T-cell (primary cell): ENCODE measurements around the gene ARMC12. TPM values are rescaled to one million over a fixed set of nuclear protein-coding genes. Genes with fewer than 3 reads are reported as not detected.
A peak's percentile ranks its signal among the peaks of the same experiment; 100 is the strongest.
"Not testable (repeated sequence)": the region's sequence is repeated elsewhere in the genome, so short reads cannot be mapped to it uniquely, and the experiment has no call there.

Experiments
- ATAC-seq, 4 experiments: fragments of 200-7000 bp in 3 of 4; fragments of 150-1000 bp in 1 of 4; cut with Tn5 transposase; replicated peaks in 1 of 4; 1 replicate in 3 of 4; 2 replicates in 1 of 4; pipeline ENCODE4 v1.10.0; 2021; ENCODE audit warnings: moderate library complexity in 3 of 4, mild to moderate bottlenecking in 2 of 4, moderate number of reproducible peaks in 1 of 4
- CTCF ChIA-PET, 2 donors: fragments of 300-600 bp; sonication (Branson Sonifier 250); formaldehyde crosslinking; loops; one replicate each; lab custom pipeline; 2022; ENCODE audit warnings: antibody characterized with exemption in 2 of 2; lab: Charles Lee
- POLR2A ChIA-PET, 2 donors: fragments of 300-600 bp; sonication (Branson Sonifier 250); formaldehyde crosslinking; loops; one replicate each; lab custom pipeline; 2022; ENCODE audit warnings: antibody characterized with exemption in 2 of 2; lab: Charles Lee
- DNase-seq, 35 experiments: peaks; one replicate each; pipeline versions ENCODE4 v3.0.0 to v3.0.0-alpha.2; 2013 to 2023
- H3K27ac ChIP-seq: one replicate; pipeline ENCODE4 v1.5.1; 2013; ENCODE audit warnings: low read length
- H3K27me3 ChIP-seq, 2 experiments: replicated peaks in 1 of 2; 1 replicate in 1 of 2; 2 replicates in 1 of 2; pipeline versions ENCODE4 v1.6.1 to v1.7.0; 2013; ENCODE audit warnings: low read length in 1 of 2, mixed read lengths in 1 of 2; ENCODE audit not compliant: control insufficient read depth in 2 of 2, insufficient read depth in 2 of 2; ENCODE audit errors: extremely low read depth in 1 of 2
- H3K36me3 ChIP-seq, 2 donors: 1 replicate in 1 of 2; 2 replicates in 1 of 2; pipeline versions ENCODE4 v1.6.1 to v1.7.0; 2013; ENCODE audit warnings: low read length in 1 of 2; ENCODE audit not compliant: control insufficient read depth in 2 of 2, insufficient read depth in 1 of 2; ENCODE audit errors: extremely low read depth in 1 of 2
- H3K4me1 ChIP-seq, 2 experiments: 1 replicate in 1 of 2; 2 replicates in 1 of 2; pipeline versions ENCODE4 v1.6.1 to v1.7.0; 2013; ENCODE audit warnings: low read length in 2 of 2, mixed read lengths in 1 of 2; ENCODE audit not compliant: insufficient read depth in 2 of 2, control insufficient read depth in 1 of 2; ENCODE audit errors: extremely low read depth in 1 of 2
- H3K4me3 ChIP-seq, 2 donors: 1 replicate in 1 of 2; 2 replicates in 1 of 2; pipeline versions ENCODE4 v1.5.1 to v1.7.0; 2013; ENCODE audit warnings: mild to moderate bottlenecking in 2 of 2, low read length in 1 of 2, moderate library complexity in 1 of 2; ENCODE audit not compliant: control insufficient read depth in 1 of 2; ENCODE audit errors: extremely low read depth in 1 of 2
- H3K9me3 ChIP-seq: 2 replicates; pipeline ENCODE4 v1.7.0; 2013
- H3K27ac Mint-ChIP-seq, 2 donors: one replicate each; pipeline ENCODE4 v1.8.0; 2020 to 2021; ENCODE audit warnings: mild to moderate bottlenecking in 2 of 2, mixed read lengths in 2 of 2
- H3K27me3 Mint-ChIP-seq, 2 donors: one replicate each; pipeline ENCODE4 v1.8.0; 2021 to 2022; ENCODE audit warnings: mixed read lengths in 2 of 2
- H3K36me3 Mint-ChIP-seq: one replicate; pipeline ENCODE4 v1.8.0; 2021; ENCODE audit warnings: mixed read lengths
- H3K4me1 Mint-ChIP-seq, 3 donors: one replicate each; pipeline ENCODE4 v1.8.0; 2020 to 2022; ENCODE audit warnings: mixed read lengths in 3 of 3, mild to moderate bottlenecking in 1 of 3
- H3K4me3 Mint-ChIP-seq, 3 donors: one replicate each; pipeline ENCODE4 v1.8.0; 2020 to 2022; ENCODE audit warnings: mild to moderate bottlenecking in 3 of 3, mixed read lengths in 3 of 3, moderate library complexity in 3 of 3
- H3K9me3 Mint-ChIP-seq, 3 donors: one replicate each; pipeline ENCODE4 v1.8.0; 2020 to 2022; ENCODE audit warnings: mixed read lengths in 3 of 3
- WGBS: methylation state at CpG from one replicate; pipeline ENCODE4 v1.1.5; 2013; ENCODE audit warnings: missing lambda C conversion rate; ENCODE audit not compliant: insufficient coverage; 5-methylcytosine and 5-hydroxymethylcytosine counted together
- total RNA-seq, 35 experiments: library from RNA in 6 of 35; stranded (reverse) in 6 of 35; fragments of 120-200 nt in 1 of 35; gene quantifications; one replicate each; pipeline versions ENCODE4 v1.2.1 to v1.2.4 and lab custom pipeline; 2013 to 2026

ARMC12 gene, protein sequence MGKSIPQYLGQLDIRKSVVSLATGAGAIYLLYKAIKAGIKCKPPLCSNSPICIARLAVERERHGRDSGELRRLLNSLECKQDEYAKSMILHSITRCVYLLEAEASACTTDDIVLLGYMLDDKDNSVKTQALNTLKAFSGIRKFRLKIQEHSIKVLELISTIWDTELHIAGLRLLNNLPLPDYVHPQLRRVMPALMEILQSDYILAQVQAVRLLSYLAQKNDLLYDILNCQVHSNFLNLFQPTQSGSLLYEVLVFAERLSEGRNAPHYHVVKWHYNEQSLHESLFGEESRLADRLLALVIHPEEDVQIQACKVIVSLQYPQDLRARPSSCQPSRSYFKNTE
- 1 to 10 TPM in 2 of 5 donors, under 1 TPM in 3; 0.63 to 1.8 (median 0.90) TPM for total RNA-seq
- 0.61 TPM for total RNA-seq (2013)
- total RNA-seq (lab: John Stamatoyannopoulos, UW): 0.16 to 1.5 (median 0.92) reads per million in 29 experiments

DNA sequence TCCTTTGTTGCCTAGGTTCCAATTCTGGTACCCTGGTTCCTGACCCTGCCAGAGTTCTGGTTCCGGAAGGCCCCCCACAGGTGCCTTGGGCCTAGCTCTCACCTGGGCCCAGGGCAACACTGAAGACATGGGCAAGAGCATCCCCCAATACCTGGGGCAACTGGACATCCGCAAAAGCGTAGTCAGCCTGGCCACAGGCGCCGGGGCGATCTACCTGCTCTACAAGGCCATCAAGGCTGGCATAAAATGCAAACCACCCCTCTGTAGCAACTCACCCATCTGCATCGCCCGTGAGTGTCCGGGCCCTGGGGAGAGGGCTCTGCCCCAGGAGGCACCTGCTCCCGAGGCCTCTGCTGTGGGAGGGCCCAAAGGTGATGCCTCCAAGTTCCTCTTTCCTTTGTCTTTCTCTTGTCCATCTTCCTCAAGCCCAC lies at the start of gene ARMC12:
Gene ARMC12 (plus strand): TSS at position 51 of the 431 bp plus-strand sequence. CDS start 77 bp downstream, at position 128.
- POLR2A ChIA-PET: interaction anchor here (0.6 to 1.3 kb wide), 3 partner anchors 54 to 146 kb away, joined by 3 to 7 read pairs (median 3); no protein-coding TSS in a partner anchor
- Histone ChIP-seq H3K27ac (peak within 1 kb of the TSS; percentile 31), H3K36me3 (no peaks in the 10 kb centered on the region), H3K9me3 (no peaks in the 10 kb centered on the region), H3K27me3 (no peaks in the 10 kb centered on the region), H3K4me1 (peaks cover 15 to 55% of the 10 kb centered on the region in 2 experiments), H3K4me3 (no peak within 1 kb of the TSS)
- no peak for ATAC-seq
- H3K4me3 Mint-ChIP-seq: peak within 1 kb of the TSS in 1 of 3 donors; percentile 60
- no peaks in the 10 kb centered on the region for H3K9me3 Mint-ChIP-seq
- H3K36me3 Mint-ChIP-seq: no peaks in the 10 kb centered on the region
- peaks cover 49 to 55% (median 52%) of the 10 kb centered on the region in 3 donors for H3K4me1 Mint-ChIP-seq
- H3K27ac Mint-ChIP-seq: peak within 1 kb of the TSS; percentile 79 to 90
- WGBS: 99% methylated on average over 8 of the region's 10 CpGs
- no peak for DNase-seq
- CTCF ChIA-PET: interaction anchor here (0.5 to 3.5 kb wide), 53 partner anchors 9 to 1015 kb away, joined by 3 to 51 read pairs (median 4); partner anchors contain the start of gene FKBP5 (in 1 of the 2)
- H3K27me3 Mint-ChIP-seq: no peaks in the 10 kb centered on the region

- H3K27ac ChIP-seq: peak overlapping the region; percentile 51
Observed at GRCh38 chr6:35687658-35688604, 48.9 kb upstream of the ARMC12 start.

DNA sequence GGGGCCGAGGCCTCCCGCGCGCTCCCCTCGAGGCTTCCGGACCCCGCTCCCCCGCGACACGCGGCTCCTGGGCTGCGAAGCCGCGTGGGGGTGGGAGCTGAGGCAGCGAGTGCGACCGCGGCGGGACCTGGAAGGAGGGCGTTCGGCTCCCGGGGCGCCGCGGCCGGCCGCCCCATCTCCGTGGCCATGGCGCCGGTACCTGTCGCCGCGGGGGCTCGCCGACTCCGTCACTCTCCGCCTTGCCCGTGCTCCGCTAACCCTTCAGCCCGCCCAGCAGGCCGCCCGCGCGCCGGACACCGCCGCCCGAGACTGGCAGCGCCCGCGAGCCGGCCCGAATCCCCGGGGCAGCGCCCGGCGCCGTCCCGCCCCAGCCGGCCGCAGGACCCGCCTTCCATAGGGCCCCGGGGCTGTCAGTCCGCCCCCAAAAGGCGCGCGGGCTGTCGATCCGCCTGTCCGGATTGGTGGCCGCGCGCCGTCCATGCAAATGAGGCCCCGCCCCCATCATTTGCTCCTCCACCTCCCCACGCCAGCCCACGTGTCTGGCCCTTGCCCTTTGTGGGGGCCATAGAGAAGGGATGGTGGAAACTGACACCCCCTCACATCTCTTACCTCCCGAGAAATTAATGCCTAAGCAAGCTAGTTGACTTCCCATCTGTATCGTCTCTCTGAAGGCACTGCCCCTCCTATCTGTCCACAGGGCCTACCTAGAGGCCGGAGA lies 48.1 kb upstream of the ARMC12 start, which contains the start of gene FKBP5:
Gene FKBP5 (minus strand): TSS at position 311 of the 718 bp plus-strand sequence. CDS start 46,091 bp downstream, outside the sequence.
- Histone ChIP-seq H3K27ac (peak within 1 kb of the TSS; percentile 53), H3K9me3 (no peaks in the 10 kb centered on the region), H3K4me3 (peak within 1 kb of the TSS; percentile 74 to 88), H3K27me3 (no peaks in the 10 kb centered on the region), H3K4me1 (peaks cover 7 to 17% of the 10 kb centered on the region in 2 experiments), H3K36me3 (no peaks in the 10 kb centered on the region)
- peaks cover 5 to 19% (median 18%) of the 10 kb centered on the region in 3 donors for H3K4me1 Mint-ChIP-seq
- peak within 1 kb of the TSS; percentile 94 to 97 for H3K27ac Mint-ChIP-seq
- no peaks in the 10 kb centered on the region for H3K9me3 Mint-ChIP-seq
- no peaks in the 10 kb centered on the region for H3K27me3 Mint-ChIP-seq
- peak; percentile 88 to 92 (median 90) for ATAC-seq
- CTCF ChIA-PET: interaction anchor here (1.1 to 1.2 kb wide), 2 partner anchors 43 to 49 kb away, joined by 3 read pairs; no protein-coding TSS in a partner anchor
- POLR2A ChIA-PET: no interaction called here
- no peaks in the 10 kb centered on the region for H3K36me3 Mint-ChIP-seq
- WGBS: 1% methylated on average over 70 of the region's 80 CpGs
- H3K4me3 Mint-ChIP-seq: peak within 1 kb of the TSS; percentile 90 to 96 (median 94)
- peak; percentile 70 to 91 (median 84) for DNase-seq

More at GRCh38 chr6:35687658-35688604, 48.9 kb upstream of the ARMC12 start:
- WGBS: under 1% methylated on average over 98 of the region's 100 CpGs
- H3K4me1 Mint-ChIP-seq: peaks cover 9 to 22% (median 21%) of the 10 kb centered on the region in 3 donors
- H3K4me1 ChIP-seq: peaks cover 7 to 24% of the 10 kb centered on the region in 2 experiments
- H3K9me3 ChIP-seq: no peaks in the 10 kb centered on the region
- POLR2A ChIA-PET: interaction anchor here (0.6 to 1.2 kb wide), 4 partner anchors 20 to 385 kb away, joined by 3 to 4 read pairs (median 3); no protein-coding TSS in a partner anchor
- H3K27ac Mint-ChIP-seq: peak overlapping the region; percentile 94 to 97
- no peaks in the 10 kb centered on the region for H3K27me3 ChIP-seq
- H3K27me3 Mint-ChIP-seq: no peaks in the 10 kb centered on the region
- peak; percentile 37 to 60 (median 48) for ATAC-seq
- H3K9me3 Mint-ChIP-seq: no peaks in the 10 kb centered on the region
- CTCF ChIA-PET: interaction anchor here (0.9 to 2.4 kb wide), 6 partner anchors 11 to 63 kb away, joined by 5 to 21 read pairs (median 8); partner anchors contain the start of gene ARMC12 (in 1 of the 2)
- H3K4me3 ChIP-seq: peak overlapping the region; percentile 74 to 88
- peaks cover 0 to 3% of the 10 kb centered on the region in 2 donors for H3K36me3 ChIP-seq
- peak overlapping the region; percentile 90 to 96 (median 94) for H3K4me3 Mint-ChIP-seq
- DNase-seq: peak in 31 of 35 experiments; percentile 17 to 69 (median 40)
- no peaks in the 10 kb centered on the region for H3K36me3 Mint-ChIP-seq

GRCh38 chr6:35690006-35690405 lies 46.8 kb upstream of the ARMC12 start:
- H3K36me3 ChIP-seq, H3K27me3 Mint-ChIP-seq, H3K27ac ChIP-seq, H3K9me3 ChIP-seq, ATAC-seq, H3K27me3 ChIP-seq, H3K36me3 Mint-ChIP-seq, H3K4me3 ChIP-seq, H3K9me3 Mint-ChIP-seq, DNase-seq: not testable (repeated sequence)
- peaks cover 7 to 10% of the 10 kb centered on the region in 2 experiments for H3K4me1 ChIP-seq
- ChIA-PET POLR2A (interaction anchor here in 1 of 2 donors (0.5 kb wide), 1 partner anchor 9 kb away, joined by 3 read pairs; no protein-coding TSS in a partner anchor), CTCF (interaction anchor here in 1 of 2 donors (1.2 kb wide), 1 partner anchor 42 kb away, joined by 3 read pairs; no protein-coding TSS in a partner anchor)
- Mint-ChIP-seq H3K4me3 (peak overlapping the region; percentile 72 to 80 (median 73)), H3K4me1 (peaks cover 5 to 17% (median 13%) of the 10 kb centered on the region in 3 donors), H3K27ac (peak overlapping the region in 1 of 2 donors; percentile 8)
- 89% methylated on average over 4 of the region's 16 CpGs for WGBS

DNA sequence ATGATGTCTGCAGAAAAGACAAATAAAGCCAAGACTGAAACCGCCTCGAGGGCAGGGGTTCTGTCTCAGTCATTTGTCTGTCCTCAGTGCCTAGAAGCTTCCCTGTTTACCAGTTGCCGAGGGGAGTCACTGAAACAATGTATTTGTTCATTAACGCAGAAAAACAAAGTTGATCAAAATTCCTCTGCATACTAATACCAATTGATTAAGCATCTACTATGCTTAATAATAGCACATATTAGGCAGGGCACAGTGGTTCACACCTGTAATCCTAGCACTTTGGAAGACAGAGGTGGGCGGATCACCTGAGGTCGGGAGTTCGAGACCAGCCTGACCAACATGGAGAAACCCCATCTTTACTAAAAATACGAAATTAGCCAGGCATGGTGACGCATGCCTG lies 46.3 kb upstream of the ARMC12 start:
- Mint-ChIP-seq H3K36me3 (no peaks in the 10 kb centered on the region), H3K27ac (no peak overlapping the region), H3K4me1 (peaks cover 5 to 15% (median 11%) of the 10 kb centered on the region in 3 donors), H3K4me3 (no peak overlapping the region), H3K27me3 (no peaks in the 10 kb centered on the region), H3K9me3 (no peaks in the 10 kb centered on the region)
- CTCF ChIA-PET: interaction anchor here (0.9 to 1.3 kb wide), 2 partner anchors 46 to 67 kb away, joined by 3 to 4 read pairs; no protein-coding TSS in a partner anchor
- no peak for ATAC-seq
- H3K27ac ChIP-seq: no peak overlapping the region
- POLR2A ChIA-PET: no interaction called here
- no peaks in the 10 kb centered on the region for H3K27me3 ChIP-seq
- WGBS: 94% methylated on average over 2 of the region's 9 CpGs
- H3K4me3 ChIP-seq: no peak overlapping the region
- H3K36me3 ChIP-seq: no peaks in the 10 kb centered on the region
- peaks cover 6 to 9% of the 10 kb centered on the region in 2 experiments for H3K4me1 ChIP-seq
- no peak for DNase-seq
- H3K9me3 ChIP-seq: no peaks in the 10 kb centered on the region
